ENCODE data around the gene SOWAHA. TPM values are rescaled to one million over a fixed set of nuclear protein-coding genes. Genes with fewer than 3 reads are reported as not detected.

SOWAHA gene
- total RNA-seq, 1 donor = under 0.01 TPM

GRCh38 chr5:132781029-132781428 lies 32.1 kb upstream of the SOWAHA start:
- H4K20me1 ChIP-seq (ENCODE audit: insufficient read depth, low read length) = no peaks in the 10 kb centered on the region
- DNase-seq (ENCODE audit: insufficient read length, low spot score, missing footprints) = no peak
- peaks cover 29% of the 10 kb centered on the region for H3K4me1 ChIP-seq (ENCODE audit: insufficient read depth, low read length)
- TF ChIP-seq CTCF (IDR thresholded peaks at IDR 0.05; ENCODE audit: extremely low read depth, low read depth, low read length) = no peak
- no peak overlapping the region for H2AFZ ChIP-seq (ENCODE audit: low read length)
- no peaks in the 10 kb centered on the region for H3K27me3 ChIP-seq (ENCODE audit: insufficient read depth, low read length)
- no peak overlapping the region for H3K27ac ChIP-seq (ENCODE audit: low read depth, low read length)
- no peak overlapping the region for H3K4me2 ChIP-seq (ENCODE audit: insufficient read depth, low read length)
- H3K36me3 ChIP-seq (ENCODE audit: insufficient read depth, low read length) = no peaks in the 10 kb centered on the region
- no peaks in the 10 kb centered on the region for H3K9me3 ChIP-seq (ENCODE audit: low read depth, low read length)
- peaks cover 3% of the 10 kb centered on the region for H3K79me2 ChIP-seq (ENCODE audit: insufficient read depth, low read length)
- no peak overlapping the region for H3K4me3 ChIP-seq (ENCODE audit: insufficient read depth, low read length)

- no peak for TF ChIP-seq CTCF (IDR thresholded peaks at IDR 0.05; ENCODE audit: extremely low read depth, low read depth, low read length)
- peak; percentile 91 for DNase-seq (ENCODE audit: insufficient read length, low spot score, missing footprints)
- Histone ChIP-seq H3K27ac (ENCODE audit: low read depth, low read length) (peak overlapping the region; percentile 7), H3K9me3 (ENCODE audit: low read depth, low read length) (no peaks in the 10 kb centered on the region), H3K79me2 (ENCODE audit: insufficient read depth, low read length) (no peaks in the 10 kb centered on the region), H3K4me1 (ENCODE audit: insufficient read depth, low read length) (peaks cover 31% of the 10 kb centered on the region), H3K27me3 (ENCODE audit: insufficient read depth, low read length) (no peaks in the 10 kb centered on the region), H3K4me2 (ENCODE audit: insufficient read depth, low read length) (peak overlapping the region; percentile 50), H3K36me3 (ENCODE audit: insufficient read depth, low read length) (no peaks in the 10 kb centered on the region), H2AFZ (ENCODE audit: low read length) (peak overlapping the region; percentile 86), H4K20me1 (ENCODE audit: insufficient read depth, low read length) (no peaks in the 10 kb centered on the region), H3K4me3 (ENCODE audit: insufficient read depth, low read length) (no peak overlapping the region)
Observed at GRCh38 chr5:132782101-132782500, 31.0 kb upstream of the SOWAHA start.

- peak overlapping the region; percentile 38 for H3K27ac ChIP-seq (ENCODE audit: low read depth, low read length)
- peak overlapping the region; percentile 64 for H3K4me2 ChIP-seq (ENCODE audit: insufficient read depth, low read length)
Observed at GRCh38 chr5:132785365-132785764, 27.7 kb upstream of the SOWAHA start.

GRCh38 chr5:132785864-132786263 lies 27.2 kb upstream of the SOWAHA start:
- Histone ChIP-seq H3K4me1 (ENCODE audit: insufficient read depth, low read length) (peaks cover 38% of the 10 kb centered on the region), H2AFZ (ENCODE audit: low read length) (peak overlapping the region; percentile 65), H3K79me2 (ENCODE audit: insufficient read depth, low read length) (no peaks in the 10 kb centered on the region), H3K4me2 (ENCODE audit: insufficient read depth, low read length) (peak overlapping the region; percentile 64), H3K9me3 (ENCODE audit: low read depth, low read length) (no peaks in the 10 kb centered on the region), H3K4me3 (ENCODE audit: insufficient read depth, low read length) (no peak overlapping the region), H3K36me3 (ENCODE audit: insufficient read depth, low read length) (no peaks in the 10 kb centered on the region), H3K27me3 (ENCODE audit: insufficient read depth, low read length) (no peaks in the 10 kb centered on the region), H4K20me1 (ENCODE audit: insufficient read depth, low read length) (no peaks in the 10 kb centered on the region), H3K27ac (ENCODE audit: low read depth, low read length) (peak overlapping the region; percentile 38)
- no peak for DNase-seq (ENCODE audit: insufficient read length, low spot score, missing footprints)
- no peak for TF ChIP-seq CTCF (IDR thresholded peaks at IDR 0.05; ENCODE audit: extremely low read depth, low read depth, low read length)

More at GRCh38 chr5:132785365-132785764, 27.7 kb upstream of the SOWAHA start:
- no peak overlapping the region for H3K4me3 ChIP-seq (ENCODE audit: insufficient read depth, low read length)
- no peaks in the 10 kb centered on the region for H4K20me1 ChIP-seq (ENCODE audit: insufficient read depth, low read length)
- no peaks in the 10 kb centered on the region for H3K9me3 ChIP-seq (ENCODE audit: low read depth, low read length)
- no peaks in the 10 kb centered on the region for H3K79me2 ChIP-seq (ENCODE audit: insufficient read depth, low read length)
- peaks cover 38% of the 10 kb centered on the region for H3K4me1 ChIP-seq (ENCODE audit: insufficient read depth, low read length)
- H3K36me3 ChIP-seq (ENCODE audit: insufficient read depth, low read length) = no peaks in the 10 kb centered on the region
- no peak for DNase-seq (ENCODE audit: insufficient read length, low spot score, missing footprints)
- peak overlapping the region; percentile 65 for H2AFZ ChIP-seq (ENCODE audit: low read length)
- no peak for TF ChIP-seq CTCF (IDR thresholded peaks at IDR 0.05; ENCODE audit: extremely low read depth, low read depth, low read length)
- H3K27me3 ChIP-seq (ENCODE audit: insufficient read depth, low read length) = no peaks in the 10 kb centered on the region
